HG03060 (cell line): ENCODE measurements around the gene UQCR10.

Source experiments
- ATAC-seq: cut with Tn5 transposase; IDR thresholded peaks from one replicate; pipeline ENCODE4 v1.9.1; 2021; ENCODE audit warnings: low read depth, moderate number of reproducible peaks; ENCODE audit not compliant: unreplicated experiment

UQCR10 gene

GRCh38 chr22:29793396-29793795 is 26.2 kb downstream of the UQCR10 start:
- ATAC-seq, result no peak

GRCh38 chr22:29795663-29796062 is 28.5 kb downstream of the UQCR10 start:
- no peak for ATAC-seq

- ATAC-seq, result no peak
These were observed 30.2 kb downstream of the UQCR10 start for GRCh38 chr22:29797351-29797750.

- ATAC-seq, result no peak
These were observed 31.1 kb downstream of the UQCR10 start for GRCh38 chr22:29798318-29798717.

GRCh38 chr22:29798801-29799200 is 31.6 kb downstream of the UQCR10 start:
- no peak for ATAC-seq

GRCh38 chr22:29799217-29799680 is 32.1 kb downstream of the UQCR10 start:
- ATAC-seq, result no peak

- ATAC-seq, result no peak
These were observed 34.0 kb downstream of the UQCR10 start for GRCh38 chr22:29801153-29801552.

GRCh38 chr22:29801796-29802195 is 34.6 kb downstream of the UQCR10 start:
- ATAC-seq, result no peak

GRCh38 chr22:29803190-29803589 is 36.0 kb downstream of the UQCR10 start:
- ATAC-seq, result no peak

- ATAC-seq, result no peak
These were observed 37.8 kb downstream of the UQCR10 start for GRCh38 chr22:29804985-29805384.

- ATAC-seq, result no peak
These were observed 39.0 kb downstream of the UQCR10 start for GRCh38 chr22:29806196-29806595.

- no peak for ATAC-seq
These were observed 43.0 kb downstream of the UQCR10 start for GRCh38 chr22:29810216-29810615.

- ATAC-seq, result no peak
These were observed 44.2 kb downstream of the UQCR10 start for GRCh38 chr22:29811377-29811776.

- ATAC-seq, result no peak
These were observed 46.0 kb downstream of the UQCR10 start for GRCh38 chr22:29813126-29813525.

- no peak for ATAC-seq
These were observed 46.4 kb downstream of the UQCR10 start for GRCh38 chr22:29813563-29813962.

GRCh38 chr22:29814003-29814402 is 46.8 kb downstream of the UQCR10 start:
- no peak for ATAC-seq

GRCh38 chr22:29815580-29815979 is 48.4 kb downstream of the UQCR10 start:
- no peak for ATAC-seq

- no peak for ATAC-seq
These were observed 49.0 kb downstream of the UQCR10 start for GRCh38 chr22:29816128-29816527.

GRCh38 chr22:29816539-29816938 is 49.4 kb downstream of the UQCR10 start:
- ATAC-seq, result no peak

GRCh38 chr22:29816980-29817379 is 49.8 kb downstream of the UQCR10 start:
- no peak for ATAC-seq

- ATAC-seq, result no peak
These were observed 50.6 kb downstream of the UQCR10 start for GRCh38 chr22:29817724-29818123.

GRCh38 chr22:29819501-29819900 is 52.3 kb downstream of the UQCR10 start:
- no peak for ATAC-seq
